ENCODE measurements around the gene PDE4D.

- TF ChIP-seq POLR2A (IDR thresholded peaks at IDR 0.05) (no peak), CTCF (IDR thresholded peaks at IDR 0.05) (no peak)
Measured at GRCh38 chr5:59785676-59786333, 107.7 kb downstream of the PDE4D start.
